OCI-LY1 (cell line): ENCODE data around the gene ANAPC2.

Source experiments
- CTCF ChIP-seq: fragments of 200-600 bp; sonication (generic), shearing (Covaris generic); IDR thresholded peaks from 2 replicates; pipeline ENCODE4 v1.5.1; 2017; ENCODE audit warnings: mild to moderate bottlenecking, antibody characterized with exemption, low read length, moderate library complexity, mixed read lengths
- EZH2 ChIP-seq: fragments of 200-600 bp; sonication (generic), shearing (Covaris generic); IDR thresholded peaks from 2 replicates; pipeline ENCODE4 v1.8.0; 2017; ENCODE audit warnings: borderline replicate concordance, mixed run types, mild to moderate bottlenecking, antibody characterized with exemption, low read length, moderate library complexity, mixed read lengths

- TF ChIP-seq CTCF (no peak), EZH2 (no peak)
Observed at GRCh38 chr9:137191245-137191644, 2.9 kb upstream of the ANAPC2 start.
